T-helper 1 cell treated with Interleukin-12 subunit alpha and Interleukin-12 subunit beta and Interleukin-4 antibody, amounts not matched to agents 30 ng/mL and 1 ng/mL, for 36 hours (primary cell): Measurements from ENCODE around the gene PTPRN2. TPM values are rescaled to one million over a fixed set of nuclear protein-coding genes. Genes with fewer than 3 reads are reported as not detected.

Source experiments
- intact Hi-C: fragments of 100-400 bp; cut with micrococcal nuclease; formaldehyde crosslinking; loops from one replicate; pipeline ENCODE4 v1.15.1; 2024
- total RNA-seq: library from RNA; stranded (reverse); gene quantifications from 2 replicates; pipeline ENCODE4 v1.2.3, GENCODE V29; 2022

PTPRN2 gene
- total RNA-seq, 1 donor from 2014 or later = 2.9 TPM

GRCh38 chr7:157526005-157526912, 1061.4 kb downstream of the PTPRN2 start:
- intact Hi-C loops = no loop called here

GRCh38 chr7:157525491-157525915, 1062.1 kb downstream of the PTPRN2 start:
- intact Hi-C loops = no loop called here

DNA sequence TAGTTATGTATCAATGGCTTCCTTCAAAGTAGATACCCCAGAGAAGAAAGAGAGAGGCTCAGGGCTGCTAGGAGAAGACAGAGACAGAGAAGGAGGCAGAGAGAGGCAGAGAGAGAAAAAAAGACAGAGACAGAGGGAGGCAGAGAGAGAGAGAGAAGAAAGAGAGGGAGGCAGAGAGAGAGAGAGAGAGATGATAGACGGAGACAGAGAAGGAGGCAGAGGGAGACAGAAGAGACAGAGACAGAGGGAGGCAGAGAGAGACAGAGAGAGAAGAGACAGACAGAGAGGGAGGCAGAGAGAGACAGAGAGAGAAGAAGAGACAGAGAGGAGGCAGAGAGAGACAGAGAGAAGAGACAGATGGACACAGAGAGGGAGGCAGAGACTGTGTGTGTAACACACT, 1062.9 kb downstream of the PTPRN2 start:
- intact Hi-C loops = no loop called here

DNA sequence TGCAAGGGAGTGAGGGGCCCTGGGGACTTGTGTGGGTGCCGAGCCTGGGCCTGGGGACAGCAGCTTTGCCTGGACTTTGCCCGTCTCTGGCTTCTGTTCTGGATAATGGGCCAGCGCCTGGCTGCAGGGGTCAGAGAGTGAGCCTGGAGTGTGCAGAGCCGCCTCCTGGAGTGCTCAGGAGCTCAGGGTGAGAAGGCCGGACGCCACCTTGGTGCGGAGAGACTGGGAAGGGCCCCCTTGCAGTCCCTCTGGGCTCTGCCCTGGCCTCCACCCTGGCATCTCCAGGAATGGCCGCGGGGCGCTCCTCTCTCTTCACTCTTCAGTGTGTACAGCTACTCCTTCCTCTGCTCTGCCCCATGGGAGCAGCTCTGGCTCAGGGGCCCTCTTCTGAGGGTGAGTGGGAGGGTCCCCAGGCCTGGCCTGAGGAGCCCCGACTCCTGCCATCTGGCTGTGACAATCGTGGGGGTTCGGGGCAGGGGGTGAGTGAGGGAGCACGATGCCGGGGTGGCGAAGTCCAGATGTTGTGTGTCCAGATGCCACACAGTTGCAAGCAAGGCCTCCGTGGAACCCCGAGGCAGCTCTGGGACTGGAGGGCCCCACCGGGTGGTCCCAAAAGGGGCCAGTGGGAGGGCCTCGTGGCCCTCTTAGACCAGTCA, 1063.7 kb downstream of the PTPRN2 start:
- intact Hi-C loops = no loop called here

DNA sequence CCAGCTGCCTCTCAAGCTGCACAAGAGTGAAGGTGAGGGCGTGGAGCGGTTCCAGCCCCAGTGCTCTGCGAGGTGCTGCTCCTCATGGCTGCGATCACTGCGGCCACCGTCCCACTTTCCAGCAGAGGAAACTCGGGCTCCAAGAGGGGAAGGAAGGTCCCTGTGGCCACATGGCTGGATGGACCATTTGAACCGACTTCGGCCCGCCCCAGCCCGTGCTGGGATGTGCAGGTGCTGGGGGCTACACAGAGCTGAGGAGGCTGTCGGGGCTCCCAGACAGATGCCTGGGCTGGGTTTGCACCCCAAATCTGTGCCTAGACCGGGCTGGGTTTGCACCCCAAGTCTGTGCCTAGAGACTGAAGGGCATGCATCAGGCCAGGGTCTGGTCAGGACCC, 1064.3 kb downstream of the PTPRN2 start:
- intact Hi-C loops = no loop called here

- intact Hi-C loops = no loop called here
Observed at GRCh38 chr7:157522954-157523353, 1064.7 kb downstream of the PTPRN2 start.

GRCh38 chr7:157522189-157522588, 1065.4 kb downstream of the PTPRN2 start:
- intact Hi-C loops = no loop called here

- intact Hi-C loops = no loop called here
Observed at GRCh38 chr7:157521752-157522151, 1065.9 kb downstream of the PTPRN2 start.

- intact Hi-C loops = no loop called here
Observed at GRCh38 chr7:157521061-157521731, 1066.4 kb downstream of the PTPRN2 start.

- intact Hi-C loops = no loop called here
Observed at GRCh38 chr7:157520249-157520648, 1067.4 kb downstream of the PTPRN2 start.

DNA sequence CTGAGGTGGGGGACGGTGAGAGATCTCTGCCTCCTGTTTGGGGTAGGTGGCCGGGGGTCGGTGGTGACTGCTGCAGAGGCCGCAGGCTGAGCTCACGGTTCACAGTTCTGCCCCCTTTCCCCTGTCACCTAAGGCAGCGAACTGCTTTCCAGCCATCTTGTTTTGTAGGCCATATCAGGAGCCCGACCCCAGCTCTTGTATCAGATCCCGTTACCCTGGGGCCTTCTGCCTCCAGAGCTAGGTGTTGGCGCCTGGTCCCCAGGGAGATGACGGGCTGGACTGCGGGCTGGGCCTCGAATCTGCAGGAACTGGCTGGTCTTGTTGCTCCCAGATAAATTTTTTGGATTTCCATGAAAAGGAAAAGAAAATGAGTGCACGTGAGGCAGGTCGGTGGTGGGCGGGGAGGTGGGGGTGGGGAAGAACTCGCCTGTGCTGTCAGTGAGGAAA, 1067.8 kb downstream of the PTPRN2 start:
- intact Hi-C loops = no loop called here

- intact Hi-C loops = no loop called here
Observed at GRCh38 chr7:157519246-157519645, 1068.4 kb downstream of the PTPRN2 start.

- intact Hi-C loops = no loop called here
Observed at GRCh38 chr7:157518514-157519175, 1069.0 kb downstream of the PTPRN2 start.

DNA sequence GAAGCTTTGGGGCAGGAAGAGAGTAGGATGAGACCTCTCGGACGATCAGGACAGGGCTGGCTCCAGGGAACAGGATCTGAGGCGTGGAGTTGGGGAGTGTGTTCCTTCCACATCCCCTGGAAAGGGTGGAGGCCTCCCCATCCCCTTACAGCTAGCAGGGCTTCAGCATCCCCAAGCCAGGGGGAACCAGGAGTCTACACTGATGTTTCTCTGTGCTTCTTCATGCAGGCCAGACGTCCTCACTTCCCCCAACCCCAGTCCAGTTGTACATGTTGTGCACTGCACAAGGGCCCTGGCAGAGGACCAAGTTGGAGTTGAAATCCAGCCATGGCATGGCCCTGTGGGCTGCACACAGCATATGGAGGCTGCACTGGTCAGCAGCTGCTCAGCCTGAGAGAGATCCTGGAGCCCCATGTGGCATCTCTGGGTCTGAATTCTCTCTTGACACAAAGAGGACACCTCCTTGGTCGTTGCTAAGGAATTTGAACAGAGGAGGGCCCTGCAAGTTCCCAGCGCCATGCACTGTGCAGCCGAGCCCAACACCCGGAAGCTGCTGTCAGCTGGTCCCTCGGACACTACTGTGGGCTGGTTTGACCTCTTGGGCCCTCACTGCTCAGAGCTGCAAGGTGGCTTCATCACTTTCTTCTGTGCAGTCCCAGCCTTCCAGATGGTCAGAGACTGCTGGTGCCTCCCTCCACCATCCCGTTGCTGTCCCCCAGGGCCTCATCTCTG, 1069.7 kb downstream of the PTPRN2 start:
- intact Hi-C loops = no loop called here

DNA sequence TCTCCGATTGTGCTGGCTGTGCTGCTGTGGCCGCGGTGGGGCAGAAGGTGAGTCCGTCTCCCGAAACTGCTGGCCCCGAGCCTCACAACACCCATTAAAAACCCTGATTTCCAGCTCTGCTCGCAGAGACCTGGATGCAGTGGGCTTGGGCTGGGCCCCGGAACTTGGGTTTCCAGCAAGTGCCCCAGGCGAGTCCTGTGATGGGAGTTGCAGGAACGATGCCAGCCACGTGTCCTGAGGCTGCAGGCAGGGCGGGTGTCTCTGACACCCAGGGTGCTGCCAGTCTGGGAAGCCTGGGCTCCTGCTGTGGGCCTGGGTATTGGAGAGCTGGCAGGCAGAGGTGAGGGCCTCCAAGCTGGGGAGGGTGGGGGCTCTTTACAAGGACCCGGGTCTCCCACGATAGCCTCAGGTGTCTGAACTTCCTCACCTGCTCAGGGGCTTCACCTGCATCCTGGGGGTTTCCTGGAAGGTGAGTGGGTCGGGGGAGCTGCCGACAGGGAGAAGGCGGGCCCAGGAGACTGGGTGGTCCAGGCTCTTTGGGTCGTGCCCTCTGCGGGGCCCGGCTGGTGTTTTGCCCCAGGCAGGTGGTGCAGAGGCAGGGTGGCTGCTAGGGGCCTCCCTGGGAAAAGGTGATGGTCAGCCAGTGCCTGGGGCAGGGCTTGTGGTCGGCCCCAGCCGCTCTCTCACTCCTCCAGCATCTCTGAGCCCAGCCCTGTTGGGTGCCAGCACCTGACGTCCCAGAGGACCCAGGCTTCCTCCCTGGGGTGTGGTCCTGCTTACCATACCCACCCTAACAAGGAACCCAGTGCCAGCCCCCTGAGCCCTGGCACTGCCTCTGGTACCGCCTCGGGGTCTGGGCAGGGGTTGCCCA, 1070.5 kb downstream of the PTPRN2 start:
- intact Hi-C loops = no loop called here

DNA sequence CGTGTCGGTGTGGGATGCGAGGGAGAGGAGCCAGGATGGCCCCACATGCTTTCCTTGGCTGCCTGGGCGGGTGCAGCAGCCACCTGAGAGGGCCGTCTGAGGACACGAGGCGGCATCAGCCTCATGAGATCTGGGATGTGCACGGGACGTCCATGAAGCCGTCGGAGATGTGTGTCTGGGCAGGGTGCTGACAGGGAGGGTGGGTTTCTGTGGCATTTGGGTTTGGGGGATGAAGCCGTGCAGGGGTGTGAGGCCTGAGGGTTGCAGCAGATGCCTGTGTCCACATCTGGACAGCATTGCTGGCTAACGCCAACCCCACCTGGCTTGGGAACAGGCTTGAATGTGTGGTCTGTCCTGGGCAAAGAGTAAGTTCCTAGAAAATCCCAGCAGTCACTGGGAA, 1071.3 kb downstream of the PTPRN2 start:
- intact Hi-C loops = no loop called here

DNA sequence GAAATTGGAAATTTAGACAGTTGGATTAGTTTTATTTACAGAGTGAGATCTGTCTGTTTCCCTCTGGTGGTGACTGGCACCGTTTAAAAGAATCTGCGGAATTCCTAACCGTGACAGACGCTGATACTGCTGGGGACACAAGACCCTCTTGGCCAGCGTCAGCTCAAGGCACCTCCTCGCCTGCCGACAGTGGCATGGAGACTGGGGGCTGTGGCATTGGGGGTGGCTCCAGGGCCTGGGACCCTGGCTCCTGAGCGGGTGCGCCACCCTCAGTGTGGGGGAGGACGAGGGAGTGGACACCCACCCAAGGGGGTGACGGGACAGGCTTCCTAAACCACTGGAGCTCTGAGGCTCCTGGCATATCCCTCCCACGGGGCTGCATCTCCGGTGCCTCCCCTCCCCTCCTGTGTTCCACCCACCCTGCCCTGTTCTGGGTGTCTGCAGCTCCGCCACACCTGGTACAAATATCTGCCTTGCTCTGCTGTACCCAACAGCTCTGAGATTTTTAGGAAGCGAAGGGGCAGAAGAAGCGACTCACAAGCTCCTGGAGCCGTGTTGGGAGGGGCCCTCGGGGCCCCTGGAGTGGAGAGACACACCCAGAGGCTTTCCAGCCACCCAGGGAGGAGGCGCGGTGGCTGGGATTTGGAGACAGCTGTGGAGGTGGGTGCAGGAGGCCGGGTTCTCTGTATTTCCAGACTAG, 1072.1 kb downstream of the PTPRN2 start:
- intact Hi-C loops = no loop called here

- intact Hi-C loops = no loop called here
Observed at GRCh38 chr7:157514746-157515145, 1072.9 kb downstream of the PTPRN2 start.

DNA sequence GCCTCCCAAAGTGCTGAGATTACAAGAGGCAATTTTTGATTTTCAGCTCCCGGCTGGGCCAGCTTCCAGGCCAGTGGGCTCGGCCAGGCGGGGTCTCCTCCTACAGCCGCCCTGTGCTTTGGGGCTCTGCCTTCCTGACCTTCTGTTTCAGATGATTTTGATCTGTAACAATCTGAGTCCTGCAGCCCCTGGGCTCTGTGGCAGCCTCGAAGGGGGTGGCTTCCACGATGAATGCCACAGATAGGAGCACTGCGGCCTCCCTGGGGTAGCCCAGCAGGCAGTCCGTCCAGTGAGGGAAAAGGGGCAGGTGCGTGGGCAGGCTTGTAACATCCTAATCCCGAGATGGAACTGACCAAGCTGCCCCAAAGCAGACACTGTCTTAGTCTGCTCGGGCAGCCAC, 1073.3 kb downstream of the PTPRN2 start:
- intact Hi-C loops = no loop called here
